Stimulated activated CD4-positive, alpha-beta T cell treated with anti-CD3 and anti-CD28 coated beads, Interleukin-1b, Interleukin-23, amount 100 ng/mL, for 24 hours (primary cell): Measurements from ENCODE around the gene PLXNA1.

Source experiments
- DNase-seq, 4 experiments: peaks; one replicate each; pipeline ENCODE4 v3.0.0-alpha.2; 2020; ENCODE audit warnings: low read depth in 4 of 4, low spot score in 1 of 4

PLXNA1 gene

DNA sequence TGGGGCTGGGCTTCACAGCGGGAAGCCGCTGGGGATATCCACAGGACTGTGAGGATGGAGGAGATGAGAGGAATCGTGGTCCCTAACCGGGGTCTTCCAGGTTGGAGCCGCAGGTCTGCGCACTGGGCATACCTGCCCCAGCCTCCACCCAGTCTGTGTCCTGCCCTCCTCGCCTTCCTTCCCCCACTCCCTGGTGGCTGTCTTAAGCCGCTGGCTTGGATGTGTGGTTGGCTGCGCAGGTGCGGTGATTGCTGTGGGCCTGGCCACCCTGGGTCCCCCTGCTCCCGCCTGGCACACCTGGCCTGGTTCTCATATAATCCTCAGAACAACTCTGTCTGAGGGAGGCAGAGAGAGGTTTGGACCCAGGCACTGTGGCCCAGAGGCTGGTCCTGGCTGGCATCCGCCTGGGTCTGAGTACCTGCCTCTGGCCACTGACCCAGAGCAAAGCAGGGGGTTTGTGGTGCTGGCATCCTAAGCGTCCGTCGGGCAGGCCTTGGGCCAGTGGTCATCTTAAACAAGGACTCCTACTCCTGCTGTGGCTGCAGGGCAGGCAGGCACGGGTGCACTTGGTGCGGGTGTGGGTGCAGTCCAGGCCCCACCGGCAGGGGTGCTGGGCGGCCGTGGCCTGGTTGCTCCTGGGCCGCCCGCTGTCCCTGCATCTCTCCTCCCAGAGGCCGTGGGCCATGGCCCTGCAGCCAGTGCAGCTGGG lies 18.7 kb downstream of the PLXNA1 start:
- no peak for DNase-seq

GRCh38 chr3:127002195-127003174 lies 19.6 kb downstream of the PLXNA1 start:
- no peak for DNase-seq

DNA sequence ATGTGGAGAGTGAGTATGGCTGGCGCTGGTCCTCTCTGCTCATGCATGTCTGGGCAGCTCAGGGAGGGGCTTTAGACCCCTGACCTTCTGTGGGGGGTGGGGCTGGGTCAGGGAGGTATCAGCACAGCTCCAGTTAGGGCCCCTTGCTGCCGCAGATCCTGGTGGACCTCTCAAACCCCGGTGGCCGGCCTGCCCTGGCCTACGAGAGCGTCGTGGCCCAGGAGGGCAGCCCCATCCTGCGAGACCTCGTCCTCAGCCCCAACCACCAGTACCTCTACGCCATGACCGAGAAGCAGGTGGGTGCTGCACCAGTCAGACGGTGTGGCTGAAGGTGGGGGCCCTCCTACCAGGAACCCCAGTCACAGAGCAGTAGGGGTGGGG lies 20.2 kb downstream of the PLXNA1 start:
- DNase-seq: no peak

GRCh38 chr3:127003601-127004280 lies 20.8 kb downstream of the PLXNA1 start:
- no peak for DNase-seq

GRCh38 chr3:127004641-127005397 lies 21.9 kb downstream of the PLXNA1 start:
- no peak for DNase-seq

GRCh38 chr3:127005864-127006500 lies 23.1 kb downstream of the PLXNA1 start:
- DNase-seq: no peak

GRCh38 chr3:127006781-127007436 lies 24.0 kb downstream of the PLXNA1 start:
- DNase-seq: no peak

DNA sequence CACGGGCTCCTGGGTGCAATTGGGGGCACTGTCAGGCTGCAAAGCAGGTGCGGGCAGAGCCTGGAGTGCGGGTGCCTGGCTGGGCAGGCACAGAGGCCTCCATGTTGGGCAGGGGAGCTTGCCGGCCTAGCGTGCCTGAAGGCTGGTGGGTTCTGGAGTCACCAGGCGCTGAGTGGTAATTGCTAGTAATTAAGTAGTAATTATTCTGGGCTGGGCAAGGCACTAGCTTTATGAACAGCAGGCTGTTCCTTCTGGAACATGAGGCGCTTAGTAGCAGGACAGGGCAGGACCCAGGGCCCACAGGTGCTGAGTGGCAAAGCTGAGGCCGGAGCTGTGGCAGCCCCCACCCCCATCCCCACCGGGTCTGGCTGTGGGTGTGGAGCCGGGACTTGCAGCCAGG lies 25.3 kb downstream of the PLXNA1 start:
- DNase-seq: no peak

DNA sequence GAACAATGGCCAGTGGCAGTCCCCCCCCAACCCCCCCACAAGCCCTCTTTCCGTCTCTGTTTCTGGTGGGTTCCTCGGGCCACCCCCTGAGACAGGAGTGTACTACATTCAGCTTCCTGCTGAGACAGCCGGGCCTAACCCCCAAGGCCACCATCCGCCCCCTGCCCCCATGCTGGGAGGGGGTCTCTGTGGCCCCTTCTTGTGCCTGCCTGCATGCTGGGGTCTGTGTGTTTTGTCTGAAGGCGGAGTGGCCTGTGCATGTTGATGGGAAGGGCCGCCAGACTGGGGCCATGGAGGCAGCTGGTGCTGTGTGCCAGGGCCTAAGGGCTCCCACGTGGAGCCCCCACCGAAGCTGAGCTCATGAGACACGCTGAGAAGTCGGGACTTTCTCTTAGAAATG lies 26.6 kb downstream of the PLXNA1 start:
- no peak for DNase-seq

- DNase-seq: no peak
These were observed 28.5 kb downstream of the PLXNA1 start for GRCh38 chr3:127011270-127011992.

DNA sequence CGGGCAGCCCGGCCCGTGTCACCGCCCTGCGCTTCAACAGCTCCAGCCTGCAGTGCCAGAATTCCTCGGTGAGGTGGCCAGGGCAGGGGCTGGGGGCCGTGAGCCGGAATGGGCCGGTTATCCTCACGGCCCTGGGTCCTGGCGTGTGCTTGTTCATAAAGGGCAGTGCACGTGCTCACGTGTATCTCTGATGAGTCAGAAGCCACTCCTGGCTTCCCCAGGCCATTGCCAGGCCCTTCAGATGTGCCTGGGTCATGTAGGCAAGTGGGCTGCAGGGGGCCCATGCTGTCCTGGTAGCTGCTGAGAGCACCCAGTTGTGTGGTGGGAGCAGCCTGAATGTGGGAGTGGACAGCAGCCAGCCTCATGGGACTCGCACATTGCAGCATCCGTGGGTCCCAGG lies 29.2 kb downstream of the PLXNA1 start:
- no peak for DNase-seq

DNA sequence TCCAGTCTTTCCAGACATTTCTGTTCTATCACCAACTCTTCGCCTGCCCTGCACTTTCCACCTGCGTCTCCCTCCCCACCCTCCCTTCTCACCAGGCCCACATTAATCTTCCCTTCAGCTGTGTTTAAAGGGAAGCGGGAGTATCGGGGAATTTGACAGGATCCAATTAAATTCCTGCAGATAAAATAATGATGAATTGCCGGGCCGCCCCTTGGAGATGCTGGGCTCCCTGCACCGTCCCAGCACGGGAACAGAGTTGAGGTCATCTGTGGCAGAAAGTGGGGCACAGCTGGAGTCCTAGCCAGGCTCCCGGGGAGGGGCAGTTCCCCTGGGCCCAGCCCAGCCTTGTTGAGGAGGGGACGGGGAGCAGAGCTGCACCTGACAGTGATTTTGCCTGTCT lies 30.3 kb downstream of the PLXNA1 start:
- no peak for DNase-seq

DNA sequence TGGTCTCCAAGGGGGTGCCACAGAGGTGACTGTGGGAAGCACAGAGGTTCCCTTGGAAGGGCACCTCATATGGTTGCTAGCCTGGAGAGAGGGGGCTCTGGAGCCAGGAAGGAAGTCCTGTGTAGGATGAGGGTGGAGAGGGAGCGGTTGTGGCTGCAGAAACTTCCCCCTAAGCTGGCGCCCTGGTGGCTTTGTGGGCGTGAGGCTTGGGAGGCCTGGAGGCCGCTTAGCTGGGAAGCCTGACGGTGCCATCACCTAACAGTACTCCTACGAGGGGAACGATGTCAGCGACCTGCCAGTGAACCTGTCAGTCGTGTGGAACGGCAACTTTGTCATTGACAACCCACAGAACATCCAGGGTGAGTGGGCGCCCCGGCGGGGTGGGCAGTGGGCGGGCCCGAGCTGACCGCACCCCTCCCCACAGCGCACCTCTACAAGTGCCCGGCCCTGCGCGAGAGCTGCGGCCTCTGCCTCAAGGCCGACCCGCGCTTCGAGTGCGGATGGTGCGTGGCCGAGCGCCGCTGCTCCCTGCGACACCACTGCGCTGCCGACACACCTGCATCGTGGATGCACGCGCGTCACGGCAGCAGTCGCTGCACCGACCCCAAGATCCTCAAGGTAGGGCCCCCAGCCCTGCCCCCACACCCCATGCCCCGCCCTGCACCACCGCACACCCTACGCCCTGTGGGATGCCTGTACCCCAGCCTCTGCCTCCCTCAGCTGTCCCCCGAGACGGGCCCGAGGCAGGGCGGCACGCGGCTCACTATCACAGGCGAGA lies 31.0 kb downstream of the PLXNA1 start:
- no peak for DNase-seq

DNA sequence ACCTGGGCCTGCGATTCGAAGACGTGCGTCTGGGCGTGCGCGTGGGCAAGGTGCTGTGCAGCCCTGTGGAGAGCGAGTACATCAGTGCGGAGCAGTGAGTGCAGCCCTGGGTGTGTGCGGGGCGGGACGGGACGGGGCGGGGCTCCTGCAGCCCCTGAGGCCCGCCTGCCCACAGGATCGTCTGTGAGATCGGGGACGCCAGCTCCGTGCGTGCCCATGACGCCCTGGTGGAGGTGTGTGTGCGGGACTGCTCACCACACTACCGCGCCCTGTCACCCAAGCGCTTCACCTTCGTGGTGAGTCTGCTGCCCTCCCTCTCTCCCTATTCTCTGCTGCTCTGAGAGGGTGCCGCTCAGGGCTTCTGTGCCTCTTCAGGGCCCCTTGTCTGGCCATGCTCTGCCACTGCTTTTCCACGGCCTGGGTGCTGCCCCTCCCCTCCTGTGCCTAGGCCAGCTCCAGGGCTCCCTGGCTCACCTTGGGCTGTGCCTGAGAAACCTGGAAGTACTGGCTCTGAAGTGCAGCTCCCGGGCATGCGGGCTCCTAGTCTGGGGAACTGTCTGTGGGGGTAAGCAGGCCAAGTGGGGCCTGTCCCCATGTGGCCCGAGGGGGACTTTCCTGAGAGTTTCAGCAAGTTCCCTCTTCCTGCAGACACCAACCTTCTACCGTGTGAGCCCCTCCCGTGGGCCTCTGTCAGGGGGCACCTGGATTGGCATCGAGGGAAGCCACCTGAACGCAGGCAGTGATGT lies 31.8 kb downstream of the PLXNA1 start:
- no peak for DNase-seq

- DNase-seq: no peak
These were observed 32.5 kb downstream of the PLXNA1 start for GRCh38 chr3:127015282-127016042.

- DNase-seq: no peak
These were observed 33.1 kb downstream of the PLXNA1 start for GRCh38 chr3:127016043-127016343.

DNA sequence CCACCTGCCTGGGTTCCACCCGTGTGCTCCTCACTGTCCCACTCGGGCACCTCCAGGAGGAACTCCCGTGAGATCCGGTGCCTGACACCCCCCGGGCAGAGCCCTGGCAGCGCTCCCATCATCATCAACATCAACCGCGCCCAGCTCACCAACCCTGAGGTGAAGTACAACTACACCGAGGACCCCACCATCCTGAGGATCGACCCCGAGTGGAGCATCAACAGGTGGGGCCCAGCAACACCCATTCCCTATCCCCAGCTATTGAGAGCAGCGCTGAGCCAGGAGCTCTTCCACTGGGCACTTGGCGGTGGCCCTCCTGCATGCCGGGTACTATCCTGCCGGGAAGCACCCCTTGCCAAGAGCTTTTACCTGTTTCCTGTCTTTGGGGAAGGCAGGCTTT lies 33.5 kb downstream of the PLXNA1 start:
- no peak for DNase-seq
